A549 treated with CpdA at 1 μM for 4 hours (cell line): Measurements from ENCODE around the gene NPHP4. TPM values are rescaled to one million over a fixed set of nuclear protein-coding genes. Genes with fewer than 3 reads are reported as not detected.

ENCODE experiments used
- total RNA-seq: library from RNA; stranded (reverse); fragments of 200-300 nt; extraction: Qiagen RNA extraction; gene quantifications from 5 replicates; pipeline ENCODE4 v1.2.3, GENCODE V29; 2022; ENCODE audit warnings: low read depth

Gene NPHP4
- total RNA-seq: 4.2 to 5.6 TPM (median 4.6 TPM) in 5 replicates

GRCh38 chr1:5992026-5992813 lies at the start of gene NPHP4:
Gene NPHP4 (minus strand): TSS chr1:5992425. CDS start chr1:5986289, 6,136 bp downstream.

Other genes with a start within 250 kb of the NPHP4 start
- gene KCNAB2, start 53.5 kb upstream of the NPHP4 start, total RNA-seq: 7.2 to 10.5 TPM (median 9.2 TPM) in 5 replicates
- 0.55 to 0.83 TPM (median 0.69 TPM) in 5 replicates for gene CHD5, start 187.9 kb upstream of the NPHP4 start, total RNA-seq
- gene RPL22, start 207.2 kb upstream of the NPHP4 start, total RNA-seq: 316 to 492 TPM (median 454 TPM) in 5 replicates
- 15.6 to 22.3 TPM (median 19.3 TPM) in 5 replicates for gene RNF207, start 213.7 kb upstream of the NPHP4 start, total RNA-seq
- 46.0 to 57.4 TPM (median 55.8 TPM) in 5 replicates for gene ICMT, start 243.5 kb upstream of the NPHP4 start, total RNA-seq